ENCODE measurements around the gene LRP1B.

Gene LRP1B

DNA sequence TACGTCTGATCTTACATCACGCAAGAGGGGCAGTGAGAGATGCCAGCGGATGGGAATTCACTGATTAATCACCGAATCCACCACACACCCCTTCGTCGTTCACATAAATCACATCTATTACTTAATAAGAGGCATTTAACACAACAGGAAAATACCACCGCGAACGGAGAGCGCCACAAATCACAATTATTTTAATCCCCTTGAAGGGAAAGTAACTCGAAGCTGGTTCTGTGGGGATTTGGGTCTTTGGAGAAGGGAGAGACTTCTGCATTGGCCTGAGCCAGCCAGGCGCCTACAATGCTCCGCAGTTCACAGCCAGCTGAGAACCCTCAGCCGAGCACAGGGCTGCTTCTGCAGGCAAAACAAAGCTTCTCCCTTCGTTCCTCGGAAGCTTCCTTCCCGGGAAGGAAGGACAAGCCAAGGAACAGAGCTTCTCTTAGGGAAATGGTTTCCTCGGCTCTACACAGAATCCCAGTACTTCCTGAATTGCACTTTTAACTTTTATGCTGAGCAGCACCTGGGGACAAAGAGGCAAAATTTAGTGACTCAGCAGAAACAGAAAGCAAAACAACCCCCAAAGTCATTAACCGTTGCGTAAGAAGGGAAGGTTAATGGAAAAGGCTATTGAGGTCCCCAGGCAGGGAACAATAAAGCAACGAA lies at the start of gene LRP1B:
Gene LRP1B, minus strand, starts transcription at position 7 of the 660 bp plus-strand sequence. CDS start 287 bp downstream, outside the sequence.
- no peaks in the 10 kb centered on the region for H3K4me1 ChIP-seq (ENCODE audit: control insufficient read depth in 1 of 2, insufficient read depth in 1 of 2, low read depth in 1 of 2, low read length in 1 of 2)
- H3K27me3 ChIP-seq: peaks cover 65% of the 10 kb centered on the region
- no peak within 1 kb of the TSS for H3K27ac ChIP-seq
- TF ChIP-seq, protein P1, sequence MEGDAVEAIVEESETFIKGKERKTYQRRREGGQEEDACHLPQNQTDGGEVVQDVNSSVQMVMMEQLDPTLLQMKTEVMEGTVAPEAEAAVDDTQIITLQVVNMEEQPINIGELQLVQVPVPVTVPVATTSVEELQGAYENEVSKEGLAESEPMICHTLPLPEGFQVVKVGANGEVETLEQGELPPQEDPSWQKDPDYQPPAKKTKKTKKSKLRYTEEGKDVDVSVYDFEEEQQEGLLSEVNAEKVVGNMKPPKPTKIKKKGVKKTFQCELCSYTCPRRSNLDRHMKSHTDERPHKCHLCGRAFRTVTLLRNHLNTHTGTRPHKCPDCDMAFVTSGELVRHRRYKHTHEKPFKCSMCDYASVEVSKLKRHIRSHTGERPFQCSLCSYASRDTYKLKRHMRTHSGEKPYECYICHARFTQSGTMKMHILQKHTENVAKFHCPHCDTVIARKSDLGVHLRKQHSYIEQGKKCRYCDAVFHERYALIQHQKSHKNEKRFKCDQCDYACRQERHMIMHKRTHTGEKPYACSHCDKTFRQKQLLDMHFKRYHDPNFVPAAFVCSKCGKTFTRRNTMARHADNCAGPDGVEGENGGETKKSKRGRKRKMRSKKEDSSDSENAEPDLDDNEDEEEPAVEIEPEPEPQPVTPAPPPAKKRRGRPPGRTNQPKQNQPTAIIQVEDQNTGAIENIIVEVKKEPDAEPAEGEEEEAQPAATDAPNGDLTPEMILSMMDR (IDR thresholded peaks at IDR 0.05): no peak
- no peaks in the 10 kb centered on the region for H3K36me3 ChIP-seq
- H3K9me3 ChIP-seq: no peaks in the 10 kb centered on the region
- no peak within 1 kb of the TSS for H3K4me3 ChIP-seq (ENCODE audit: low read depth in 1 of 2, low read length in 1 of 2)

DNA sequence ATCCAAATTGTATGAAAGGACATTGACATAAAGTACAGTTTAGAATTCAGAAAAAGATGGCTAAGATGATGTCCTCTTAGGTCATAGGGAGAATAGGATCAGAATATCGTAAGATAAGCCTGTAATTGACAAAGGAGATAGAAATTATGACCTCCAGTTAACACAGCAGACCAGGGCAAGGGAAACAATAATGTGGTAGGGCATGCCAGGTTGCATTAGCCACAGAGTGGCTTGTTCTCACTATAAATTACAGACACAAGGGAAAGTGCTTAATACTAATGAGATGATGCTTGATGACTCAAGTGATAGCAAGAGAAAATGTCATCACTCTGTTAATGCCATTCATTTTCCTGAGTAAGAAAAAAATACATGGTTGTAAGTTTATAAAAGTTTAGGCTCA lies 48.9 kb upstream of the LRP1B start:
- Histone ChIP-seq H3K27me3 (no peaks in the 10 kb centered on the region), H3K4me3 (ENCODE audit: low read depth in 1 of 2, low read length in 1 of 2) (no peak overlapping the region), H3K27ac (no peak overlapping the region), H3K36me3 (no peaks in the 10 kb centered on the region), H3K9me3 (no peaks in the 10 kb centered on the region), H3K4me1 (ENCODE audit: control insufficient read depth in 1 of 2, insufficient read depth in 1 of 2, low read depth in 1 of 2, low read length in 1 of 2) (no peaks in the 10 kb centered on the region)
- TF ChIP-seq, protein P1 (IDR thresholded peaks at IDR 0.05): no peak

DNA sequence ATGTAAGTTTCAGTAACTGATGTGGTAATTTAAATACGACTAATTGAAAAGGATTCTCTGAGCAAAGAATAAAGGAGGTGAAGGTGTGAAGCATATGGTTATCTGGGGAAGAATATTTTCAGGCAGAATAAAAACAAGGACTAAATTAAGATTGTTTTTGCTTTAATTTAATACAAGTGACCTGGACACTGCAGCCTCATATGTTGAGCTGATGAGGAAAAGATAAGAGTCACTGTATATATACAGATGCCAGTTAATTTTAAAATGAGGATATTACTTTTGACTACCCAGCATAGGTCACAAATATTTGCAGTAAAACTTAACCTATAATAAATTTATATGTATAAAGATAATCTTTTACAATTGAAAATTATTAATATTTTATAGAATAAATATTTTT lies 47.8 kb upstream of the LRP1B start:
- Histone ChIP-seq H3K4me3 (ENCODE audit: low read depth in 1 of 2, low read length in 1 of 2) (no peak overlapping the region), H3K27ac (no peak overlapping the region), H3K27me3 (no peaks in the 10 kb centered on the region), H3K9me3 (no peaks in the 10 kb centered on the region), H3K36me3 (no peaks in the 10 kb centered on the region), H3K4me1 (ENCODE audit: control insufficient read depth in 1 of 2, insufficient read depth in 1 of 2, low read depth in 1 of 2, low read length in 1 of 2) (no peaks in the 10 kb centered on the region)
- TF ChIP-seq, protein P1 (IDR thresholded peaks at IDR 0.05): no peak

DNA sequence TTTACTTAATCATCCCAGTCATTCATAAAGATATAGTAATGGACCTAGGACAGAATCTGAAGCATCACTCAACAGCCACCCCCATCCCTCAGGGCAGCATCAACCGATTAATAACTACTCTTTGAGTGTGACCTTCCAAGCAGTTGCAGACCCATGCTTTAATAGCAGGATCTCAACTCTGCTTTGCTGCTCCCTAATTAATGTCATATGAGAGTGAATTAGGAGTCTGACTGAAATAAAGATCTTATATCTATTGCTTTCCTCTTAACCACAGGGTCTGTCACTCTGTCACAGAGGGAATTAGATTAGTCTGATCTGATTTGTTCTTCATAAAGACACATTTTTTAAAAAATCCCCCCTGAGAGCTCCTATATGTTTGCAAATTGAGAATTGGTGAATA lies 46.1 kb upstream of the LRP1B start:
- no peaks in the 10 kb centered on the region for H3K4me1 ChIP-seq (ENCODE audit: control insufficient read depth in 1 of 2, insufficient read depth in 1 of 2, low read depth in 1 of 2, low read length in 1 of 2)
- no peaks in the 10 kb centered on the region for H3K36me3 ChIP-seq
- H3K9me3 ChIP-seq: no peaks in the 10 kb centered on the region
- H3K4me3 ChIP-seq (ENCODE audit: low read depth in 1 of 2, low read length in 1 of 2): no peak overlapping the region
- TF ChIP-seq, protein P1 (IDR thresholded peaks at IDR 0.05): no peak
- no peak overlapping the region for H3K27ac ChIP-seq
- H3K27me3 ChIP-seq: no peaks in the 10 kb centered on the region

DNA sequence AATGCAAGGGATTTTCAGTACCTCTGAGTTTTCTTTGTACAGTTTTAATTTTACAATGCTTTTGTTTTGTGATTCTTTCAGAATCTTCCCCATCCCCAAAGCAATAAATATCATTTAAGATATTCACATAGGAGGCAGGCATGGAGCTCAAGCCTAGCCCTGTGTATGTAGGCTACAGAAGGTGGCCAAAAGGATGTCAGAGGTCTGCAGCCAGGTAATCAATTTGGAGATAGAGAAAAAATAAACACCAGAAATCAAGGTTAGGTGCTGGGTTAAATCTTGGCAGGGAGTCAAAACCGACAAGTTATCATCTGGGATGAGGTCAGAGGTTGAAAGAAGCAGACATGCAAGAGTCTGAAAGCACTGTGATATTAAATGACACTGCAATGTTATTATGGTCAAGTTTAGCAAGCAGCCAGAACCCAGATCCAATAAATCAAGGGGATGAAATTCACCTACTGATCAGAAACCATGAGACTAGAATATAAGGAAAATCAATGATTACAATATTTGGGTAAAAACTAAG lies 45.1 kb upstream of the LRP1B start:
- no peaks in the 10 kb centered on the region for H3K36me3 ChIP-seq
- H3K4me3 ChIP-seq (ENCODE audit: low read depth in 1 of 2, low read length in 1 of 2): no peak overlapping the region

More for the DNA sequence above, 45.1 kb upstream of the LRP1B start:
- no peaks in the 10 kb centered on the region for H3K27me3 ChIP-seq
- no peaks in the 10 kb centered on the region for H3K9me3 ChIP-seq
- H3K27ac ChIP-seq: no peak overlapping the region
- H3K4me1 ChIP-seq (ENCODE audit: control insufficient read depth in 1 of 2, insufficient read depth in 1 of 2, low read depth in 1 of 2, low read length in 1 of 2): no peaks in the 10 kb centered on the region
- TF ChIP-seq, protein P1 (IDR thresholded peaks at IDR 0.05): no peak

Data from neutrophil (primary cell).